Liver (tissue), 9 donors: Measurements from ENCODE around the gene UNC13D. TPM values are rescaled to one million over a fixed set of nuclear protein-coding genes. Genes with fewer than 3 reads are reported as not detected.

ENCODE experiments used
- DNase-seq: peaks from one replicate; pipeline ENCODE4 v3.0.0-alpha.2; 2017; ENCODE audit warnings: low spot score
- H3K27ac ChIP-seq, 2 donors: one replicate each; pipeline ENCODE4 v1.7.0; 2013; ENCODE audit warnings: inconsistent platforms in 2 of 2, low read length in 2 of 2, control low read depth in 1 of 2, low read depth in 1 of 2, mild to moderate bottlenecking in 1 of 2
- H3K27me3 ChIP-seq, 4 donors: one replicate each; pipeline versions ENCODE4 v1.6.1 to v1.7.0; 2013; ENCODE audit warnings: low read length in 3 of 4, inconsistent platforms in 1 of 4, mild to moderate bottlenecking in 1 of 4, moderate library complexity in 1 of 4; ENCODE audit not compliant: control insufficient read depth in 4 of 4, insufficient read depth in 4 of 4
- H3K36me3 ChIP-seq, 4 donors: one replicate each; pipeline versions ENCODE4 v1.6.1 to v1.7.0; 2013; ENCODE audit warnings: low read length in 3 of 4, mild to moderate bottlenecking in 3 of 4, low read depth in 1 of 4, moderate library complexity in 1 of 4; ENCODE audit not compliant: control insufficient read depth in 4 of 4, insufficient read depth in 3 of 4
- H3K4me1 ChIP-seq, 4 donors: one replicate each; pipeline versions ENCODE4 v1.6.1 to v1.7.0; 2013; ENCODE audit warnings: low read length in 3 of 4, mild to moderate bottlenecking in 3 of 4, moderate library complexity in 1 of 4; ENCODE audit not compliant: control insufficient read depth in 4 of 4, insufficient read depth in 4 of 4
- H3K4me3 ChIP-seq, 3 donors: one replicate each; pipeline versions ENCODE4 v1.6.1 to v1.7.0; 2013; ENCODE audit warnings: low read length in 3 of 3, control low read depth in 1 of 3, low read depth in 1 of 3, mild to moderate bottlenecking in 1 of 3
- H3K9ac ChIP-seq, 2 donors: one replicate each; pipeline ENCODE4 v1.7.0; 2013; ENCODE audit warnings: low read length in 2 of 2, mild to moderate bottlenecking in 2 of 2, moderate library complexity in 2 of 2, control low read depth in 1 of 2, low read depth in 1 of 2
- H3K9me3 ChIP-seq, 4 donors: one replicate each; pipeline versions ENCODE4 v1.6.1 to v1.7.0; 2013; ENCODE audit warnings: low read length in 3 of 4; ENCODE audit not compliant: control insufficient read depth in 4 of 4
- ATF3 ChIP-seq: IDR thresholded peaks from 2 replicates; pipeline ENCODE4 v1.6.1; 2016; ENCODE audit warnings: antibody characterized with exemption
- EGR1 ChIP-seq, 2 donors: IDR thresholded peaks; 2 replicates each; pipeline ENCODE4 v1.6.1; 2016 to 2018; ENCODE audit warnings: antibody characterized with exemption in 2 of 2, low read depth in 2 of 2
- FOXA1 ChIP-seq: IDR thresholded peaks from 2 replicates; pipeline ENCODE4 v1.6.1; 2016; ENCODE audit warnings: antibody characterized with exemption
- FOXA2 ChIP-seq: IDR thresholded peaks from 2 replicates; pipeline ENCODE4 v1.6.1; 2016; ENCODE audit warnings: antibody characterized with exemption
- GABPA ChIP-seq, 2 donors: IDR thresholded peaks in 1 of 2; conservative IDR thresholded peaks in 1 of 2; 2 replicates each; pipeline ENCODE4 v1.6.1; 2016; ENCODE audit warnings: antibody characterized with exemption in 2 of 2, mild to moderate bottlenecking in 1 of 2, moderate library complexity in 1 of 2
- HNF4G ChIP-seq: IDR thresholded peaks from 2 replicates; pipeline ENCODE4 v1.6.1; 2016; ENCODE audit warnings: antibody characterized with exemption
- RAD21 ChIP-seq, 2 donors: IDR thresholded peaks; 2 replicates each; pipeline ENCODE4 v1.6.1; 2016; ENCODE audit warnings: antibody characterized with exemption in 2 of 2, mild to moderate bottlenecking in 2 of 2
- RXRA ChIP-seq, 2 donors: IDR thresholded peaks; 2 replicates each; pipeline ENCODE4 v1.6.1; 2017 to 2018; ENCODE audit warnings: antibody characterized with exemption in 2 of 2, mild to moderate bottlenecking in 1 of 2
- SP1 ChIP-seq: IDR thresholded peaks from 2 replicates; pipeline ENCODE4 v1.6.1; 2018; ENCODE audit warnings: antibody characterized with exemption, mild to moderate bottlenecking
- TAF1 ChIP-seq: conservative IDR thresholded peaks from 2 replicates; pipeline ENCODE4 v1.6.1; 2016; ENCODE audit warnings: antibody characterized with exemption, mild to moderate bottlenecking
- YY1 ChIP-seq: IDR thresholded peaks from 2 replicates; pipeline ENCODE4 v1.6.1; 2016; ENCODE audit warnings: antibody characterized with exemption, mild to moderate bottlenecking
- WGBS: extraction: QIAGEN DNeasy Blood & Tissue Kit; methylation state at CpG from one replicate; pipeline ENCODE4 v1.1.7; 2013; 5-methylcytosine and 5-hydroxymethylcytosine counted together
- polyA plus RNA-seq, 2 donors: library from polyadenylated mRNA; stranded (reverse) in 1 of 2; unstranded in 1 of 2; fragments of 200-250 nt in 1 of 2; fragments of >200 nt in 1 of 2; fragmentation: Nextera tagmentation in 1 of 2; extraction: Ambion mirVana in 1 of 2; gene quantifications; one replicate each; pipeline versions ENCODE4 v1.2.1 to v1.2.3, GENCODE V29; 2013 to 2015
- total RNA-seq, 2 donors: library from RNA; depleted of rRNA; stranded (reverse); fragments of >200 nt; gene quantifications; one replicate each; pipeline ENCODE4 v1.2.3, GENCODE V29; 2014
- TF ChIP-seq, protein P1 (sequence below): IDR thresholded peaks from 2 replicates; pipeline ENCODE4 v1.6.1; 2016; ENCODE audit warnings: antibody characterized with exemption
- TF ChIP-seq, protein P2 (sequence below): IDR thresholded peaks from 2 replicates; pipeline ENCODE4 v1.6.1; 2016; ENCODE audit warnings: antibody characterized with exemption
- donor health status: healthy.
- donor health status: healthy.
- donor health status: healthy.
- donor health status: healthy.
- donor health status: healthy.

UNC13D gene
- total and polyA plus RNA-seq, 4 donors = 2.1 to 22.9 (median 7.6) TPM

GRCh38 chr17:75803883-75804282, 40.3 kb downstream of the UNC13D start (continued):
- TF ChIP-seq ATF3 = no peak
- TF ChIP-seq HNF4G = no peak
- TF ChIP-seq, protein P1, sequence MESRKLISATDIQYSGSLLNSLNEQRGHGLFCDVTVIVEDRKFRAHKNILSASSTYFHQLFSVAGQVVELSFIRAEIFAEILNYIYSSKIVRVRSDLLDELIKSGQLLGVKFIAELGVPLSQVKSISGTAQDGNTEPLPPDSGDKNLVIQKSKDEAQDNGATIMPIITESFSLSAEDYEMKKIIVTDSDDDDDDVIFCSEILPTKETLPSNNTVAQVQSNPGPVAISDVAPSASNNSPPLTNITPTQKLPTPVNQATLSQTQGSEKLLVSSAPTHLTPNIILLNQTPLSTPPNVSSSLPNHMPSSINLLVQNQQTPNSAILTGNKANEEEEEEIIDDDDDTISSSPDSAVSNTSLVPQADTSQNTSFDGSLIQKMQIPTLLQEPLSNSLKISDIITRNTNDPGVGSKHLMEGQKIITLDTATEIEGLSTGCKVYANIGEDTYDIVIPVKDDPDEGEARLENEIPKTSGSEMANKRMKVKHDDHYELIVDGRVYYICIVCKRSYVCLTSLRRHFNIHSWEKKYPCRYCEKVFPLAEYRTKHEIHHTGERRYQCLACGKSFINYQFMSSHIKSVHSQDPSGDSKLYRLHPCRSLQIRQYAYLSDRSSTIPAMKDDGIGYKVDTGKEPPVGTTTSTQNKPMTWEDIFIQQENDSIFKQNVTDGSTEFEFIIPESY = no peak
- TF ChIP-seq, protein P2, sequence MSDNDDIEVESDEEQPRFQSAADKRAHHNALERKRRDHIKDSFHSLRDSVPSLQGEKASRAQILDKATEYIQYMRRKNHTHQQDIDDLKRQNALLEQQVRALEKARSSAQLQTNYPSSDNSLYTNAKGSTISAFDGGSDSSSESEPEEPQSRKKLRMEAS = no peak
- no peak for TF ChIP-seq FOXA1

DNA sequence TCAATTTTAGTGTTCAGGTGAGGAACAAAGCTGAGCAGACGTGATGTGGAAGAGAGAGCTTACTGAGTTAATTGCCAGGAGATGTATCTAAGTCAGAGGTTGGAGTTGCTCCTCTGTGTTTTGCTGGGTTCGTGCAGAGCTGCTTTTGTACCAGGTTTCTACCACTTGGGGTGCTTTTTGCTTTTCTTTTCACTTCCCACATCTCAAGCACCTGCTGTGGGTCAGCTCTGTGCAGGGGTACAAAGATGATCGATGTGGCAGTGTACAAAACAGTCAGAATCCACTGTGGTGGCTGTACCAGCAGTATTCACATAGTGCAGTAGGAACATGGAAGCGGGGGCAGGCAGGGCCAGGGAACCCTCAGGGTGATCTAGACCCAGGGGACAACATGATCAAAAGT, 44.8 kb downstream of the UNC13D start:
- H3K27ac ChIP-seq = no peak overlapping the region
- no peak for DNase-seq
- no peaks in the 10 kb centered on the region for H3K27me3 ChIP-seq
- no peaks in the 10 kb centered on the region for H3K9me3 ChIP-seq
- no peak for TF ChIP-seq FOXA1
- H3K4me3 ChIP-seq = no peak overlapping the region
- no peak overlapping the region for H3K9ac ChIP-seq
- no peaks in the 10 kb centered on the region for H3K4me1 ChIP-seq
- 96% methylated on average over 4 of the region's 4 CpGs for WGBS
- H3K36me3 ChIP-seq = peaks cover 4 to 17% (median 12%) of the 10 kb centered on the region in 4 donors

- Histone ChIP-seq H3K27me3 (no peaks in the 10 kb centered on the region), H3K27ac (no peak overlapping the region), H3K9me3 (no peaks in the 10 kb centered on the region), H3K9ac (no peak overlapping the region), H3K36me3 (peaks cover 2 to 23% (median 19%) of the 10 kb centered on the region in 4 donors), H3K4me1 (no peaks in the 10 kb centered on the region), H3K4me3 (no peak overlapping the region)
- WGBS = 91% methylated on average over 8 of the region's 8 CpGs
- no peak for TF ChIP-seq YY1
- TF ChIP-seq FOXA2 = no peak
- TF ChIP-seq RXRA (IDR thresholded peaks at IDR 0.05) = no peak
- no peak for TF ChIP-seq EGR1 (IDR thresholded peaks at IDR 0.05; ENCODE audit: low read depth in 2 of 2)
- TF ChIP-seq, protein P2 = no peak
- TF ChIP-seq SP1 = no peak
- no peak for TF ChIP-seq GABPA (IDR thresholded peaks at IDR 0.05 in 1 of 2, conservative IDR thresholded peaks at IDR 0.05 in 1 of 2)
- no peak for TF ChIP-seq RAD21 (IDR thresholded peaks at IDR 0.05)
- TF ChIP-seq TAF1 = no peak
- no peak for TF ChIP-seq FOXA1
- DNase-seq = no peak
Observed at GRCh38 chr17:75795820-75796607, 48.2 kb downstream of the UNC13D start.

GRCh38 chr17:75793460-75793859, 50.7 kb downstream of the UNC13D start:
- no peaks in the 10 kb centered on the region for H3K4me1 ChIP-seq
- 83% methylated on average over 1 of the region's 1 CpG for WGBS

More at GRCh38 chr17:75793460-75793859, 50.7 kb downstream of the UNC13D start:
- TF ChIP-seq, protein P2 = no peak
- H3K36me3 ChIP-seq = peaks cover 0 to 16% (median 10%) of the 10 kb centered on the region in 4 donors
- DNase-seq = no peak
- no peaks in the 10 kb centered on the region for H3K27me3 ChIP-seq
- H3K27ac ChIP-seq = no peak overlapping the region
- no peak overlapping the region for H3K9ac ChIP-seq
- no peaks in the 10 kb centered on the region for H3K9me3 ChIP-seq
- no peak overlapping the region for H3K4me3 ChIP-seq
